ENCODE data around the gene UQCRHL.

The UQCRHL gene

GRCh38 chr1:15775706-15776105 lies 31.7 kb downstream of the UQCRHL start:
- H3K4me1 ChIP-seq (ENCODE audit: control extremely low read depth in 1 of 4, control insufficient read depth in 4 of 4, insufficient read depth in 4 of 4, low read length in 3 of 4): no peaks in the 10 kb centered on the region
- peaks cover 0 to 3% (median 0%) of the 10 kb centered on the region in 5 experiments for H3K27me3 ChIP-seq (replicated peaks in 2 of 5; ENCODE audit: control insufficient read depth in 4 of 5, insufficient read depth in 5 of 5, low read length in 4 of 5)
- DNase-seq: no peak
- H3K36me3 ChIP-seq (ENCODE audit: control insufficient read depth in 4 of 4, insufficient read depth in 4 of 4, low read length in 3 of 4): no peaks in the 10 kb centered on the region
- CTCF ChIA-PET: interaction anchor here (0.9 kb wide), 1 partner anchor 19 kb away, joined by 3 read pairs; no protein-coding TSS in a partner anchor
- H3K9me3 ChIP-seq (ENCODE audit: control extremely low read depth in 1 of 5, control insufficient read depth in 4 of 5, insufficient read depth in 2 of 5, low read depth in 1 of 5, low read length in 4 of 5): no peaks in the 10 kb centered on the region
- 100% methylated on average over 1 of the region's 2 CpGs for WGBS (ENCODE audit: insufficient coverage)
- H3K27ac ChIP-seq (ENCODE audit: insufficient read depth in 1 of 2, low read depth in 1 of 2, low read length in 2 of 2, poor library complexity in 1 of 2, severe bottlenecking in 2 of 2): no peak overlapping the region
- no peak overlapping the region for H3K4me3 ChIP-seq (ENCODE audit: control insufficient read depth in 1 of 7, extremely low read depth in 1 of 7, insufficient read depth in 4 of 7, low read depth in 2 of 7, low read length in 6 of 7)
- POLR2A ChIA-PET: no interaction called here

- CTCF ChIA-PET: interaction anchor here (1.0 kb wide), 1 partner anchor 9 kb away, joined by 3 read pairs; no protein-coding TSS in a partner anchor
- Histone ChIP-seq H3K27ac (ENCODE audit: insufficient read depth in 1 of 2, low read depth in 1 of 2, low read length in 2 of 2, poor library complexity in 1 of 2, severe bottlenecking in 2 of 2) (no peak overlapping the region), H3K9me3 (ENCODE audit: control extremely low read depth in 1 of 5, control insufficient read depth in 4 of 5, insufficient read depth in 2 of 5, low read depth in 1 of 5, low read length in 4 of 5) (no peaks in the 10 kb centered on the region), H3K4me3 (ENCODE audit: control insufficient read depth in 1 of 7, extremely low read depth in 1 of 7, insufficient read depth in 4 of 7, low read depth in 2 of 7, low read length in 6 of 7) (no peak overlapping the region), H3K27me3 (replicated peaks in 2 of 5; ENCODE audit: control insufficient read depth in 4 of 5, insufficient read depth in 5 of 5, low read length in 4 of 5) (peaks cover 0 to 3% (median 0%) of the 10 kb centered on the region in 5 experiments), H3K4me1 (ENCODE audit: control extremely low read depth in 1 of 4, control insufficient read depth in 4 of 4, insufficient read depth in 4 of 4, low read length in 3 of 4) (no peaks in the 10 kb centered on the region), H3K36me3 (ENCODE audit: control insufficient read depth in 4 of 4, insufficient read depth in 4 of 4, low read length in 3 of 4) (no peaks in the 10 kb centered on the region)
- WGBS (ENCODE audit: insufficient coverage): 87% methylated on average over 6 of the region's 6 CpGs
- no peak for DNase-seq
- POLR2A ChIA-PET: no interaction called here
Measured at GRCh38 chr1:15771836-15772515, 35.5 kb downstream of the UQCRHL start.

- ChIA-PET CTCF (no interaction called here), POLR2A (no interaction called here)
- H3K4me3 ChIP-seq (ENCODE audit: control insufficient read depth in 1 of 7, extremely low read depth in 1 of 7, insufficient read depth in 4 of 7, low read depth in 2 of 7, low read length in 6 of 7): no peak overlapping the region
- no peaks in the 10 kb centered on the region for H3K36me3 ChIP-seq (ENCODE audit: control insufficient read depth in 4 of 4, insufficient read depth in 4 of 4, low read length in 3 of 4)
- H3K4me1 ChIP-seq (ENCODE audit: control extremely low read depth in 1 of 4, control insufficient read depth in 4 of 4, insufficient read depth in 4 of 4, low read length in 3 of 4): no peaks in the 10 kb centered on the region
- H3K9me3 ChIP-seq (ENCODE audit: control extremely low read depth in 1 of 5, control insufficient read depth in 4 of 5, insufficient read depth in 2 of 5, low read depth in 1 of 5, low read length in 4 of 5): no peaks in the 10 kb centered on the region
- DNase-seq: no peak
- H3K27me3 ChIP-seq (replicated peaks in 2 of 5; ENCODE audit: control insufficient read depth in 4 of 5, insufficient read depth in 5 of 5, low read length in 4 of 5): peaks cover 0 to 3% (median 0%) of the 10 kb centered on the region in 5 experiments
- 96% methylated on average over 14 of the region's 14 CpGs for whole genome bisulfite sequencing (ENCODE audit: insufficient coverage)
- H3K27ac ChIP-seq (ENCODE audit: insufficient read depth in 1 of 2, low read depth in 1 of 2, low read length in 2 of 2, poor library complexity in 1 of 2, severe bottlenecking in 2 of 2): no peak overlapping the region
Measured at GRCh38 chr1:15770313-15770962, 37.0 kb downstream of the UQCRHL start.

- no peak overlapping the region for H3K4me3 ChIP-seq (ENCODE audit: control insufficient read depth in 1 of 7, extremely low read depth in 1 of 7, insufficient read depth in 4 of 7, low read depth in 2 of 7, low read length in 6 of 7)
- H3K27ac ChIP-seq (ENCODE audit: insufficient read depth in 1 of 2, low read depth in 1 of 2, low read length in 2 of 2, poor library complexity in 1 of 2, severe bottlenecking in 2 of 2): no peak overlapping the region
- POLR2A ChIA-PET: no interaction called here
- CTCF ChIA-PET: no interaction called here
- no peaks in the 10 kb centered on the region for H3K9me3 ChIP-seq (ENCODE audit: control extremely low read depth in 1 of 5, control insufficient read depth in 4 of 5, insufficient read depth in 2 of 5, low read depth in 1 of 5, low read length in 4 of 5)
- WGBS (ENCODE audit: insufficient coverage): 100% methylated on average over 6 of the region's 7 CpGs
- H3K27me3 ChIP-seq (replicated peaks in 2 of 5; ENCODE audit: control insufficient read depth in 4 of 5, insufficient read depth in 5 of 5, low read length in 4 of 5): peaks cover 0 to 7% (median 0%) of the 10 kb centered on the region in 5 experiments
- no peaks in the 10 kb centered on the region for H3K36me3 ChIP-seq (ENCODE audit: control insufficient read depth in 4 of 4, insufficient read depth in 4 of 4, low read length in 3 of 4)
- DNase-seq: no peak
- no peaks in the 10 kb centered on the region for H3K4me1 ChIP-seq (ENCODE audit: control extremely low read depth in 1 of 4, control insufficient read depth in 4 of 4, insufficient read depth in 4 of 4, low read length in 3 of 4)
Measured at GRCh38 chr1:15768388-15768787, 39.1 kb downstream of the UQCRHL start.

GRCh38 chr1:15767941-15768340 lies 39.5 kb downstream of the UQCRHL start:
- ChIA-PET CTCF (no interaction called here), POLR2A (no interaction called here)
- no peak overlapping the region for H3K27ac ChIP-seq (ENCODE audit: insufficient read depth in 1 of 2, low read depth in 1 of 2, low read length in 2 of 2, poor library complexity in 1 of 2, severe bottlenecking in 2 of 2)
- peaks cover 0 to 7% (median 0%) of the 10 kb centered on the region in 5 experiments for H3K27me3 ChIP-seq (replicated peaks in 2 of 5; ENCODE audit: control insufficient read depth in 4 of 5, insufficient read depth in 5 of 5, low read length in 4 of 5)
- 100% methylated on average over 5 of the region's 5 CpGs for WGBS (ENCODE audit: insufficient coverage)
- H3K36me3 ChIP-seq (ENCODE audit: control insufficient read depth in 4 of 4, insufficient read depth in 4 of 4, low read length in 3 of 4): no peaks in the 10 kb centered on the region
- no peaks in the 10 kb centered on the region for H3K9me3 ChIP-seq (ENCODE audit: control extremely low read depth in 1 of 5, control insufficient read depth in 4 of 5, insufficient read depth in 2 of 5, low read depth in 1 of 5, low read length in 4 of 5)
- H3K4me1 ChIP-seq (ENCODE audit: control extremely low read depth in 1 of 4, control insufficient read depth in 4 of 4, insufficient read depth in 4 of 4, low read length in 3 of 4): no peaks in the 10 kb centered on the region
- no peak for DNase-seq
- H3K4me3 ChIP-seq (ENCODE audit: control insufficient read depth in 1 of 7, extremely low read depth in 1 of 7, insufficient read depth in 4 of 7, low read depth in 2 of 7, low read length in 6 of 7): no peak overlapping the region

- no peaks in the 10 kb centered on the region for H3K4me1 ChIP-seq (ENCODE audit: control extremely low read depth in 1 of 4, control insufficient read depth in 4 of 4, insufficient read depth in 4 of 4, low read length in 3 of 4)
- H3K27ac ChIP-seq (ENCODE audit: insufficient read depth in 1 of 2, low read depth in 1 of 2, low read length in 2 of 2, poor library complexity in 1 of 2, severe bottlenecking in 2 of 2): no peak overlapping the region
- ChIA-PET POLR2A (no interaction called here), CTCF (interaction anchor here (0.6 kb wide), 1 partner anchor 218 kb away, joined by 3 read pairs; no protein-coding TSS in a partner anchor)
- no peaks in the 10 kb centered on the region for H3K36me3 ChIP-seq (ENCODE audit: control insufficient read depth in 4 of 4, insufficient read depth in 4 of 4, low read length in 3 of 4)
- no peaks in the 10 kb centered on the region for H3K9me3 ChIP-seq (ENCODE audit: control extremely low read depth in 1 of 5, control insufficient read depth in 4 of 5, insufficient read depth in 2 of 5, low read depth in 1 of 5, low read length in 4 of 5)
- DNase-seq: no peak
- peaks cover 0 to 25% (median 10%) of the 10 kb centered on the region in 5 experiments for H3K27me3 ChIP-seq (replicated peaks in 2 of 5; ENCODE audit: control insufficient read depth in 4 of 5, insufficient read depth in 5 of 5, low read length in 4 of 5)
- WGBS (ENCODE audit: insufficient coverage): 93% methylated on average over 20 of the region's 20 CpGs
- H3K4me3 ChIP-seq (ENCODE audit: control insufficient read depth in 1 of 7, extremely low read depth in 1 of 7, insufficient read depth in 4 of 7, low read depth in 2 of 7, low read length in 6 of 7): no peak overlapping the region
Measured at GRCh38 chr1:15765495-15766194, 41.8 kb downstream of the UQCRHL start.

GRCh38 chr1:15764890-15765289 lies 42.6 kb downstream of the UQCRHL start:
- Histone ChIP-seq H3K4me3 (ENCODE audit: control insufficient read depth in 1 of 7, extremely low read depth in 1 of 7, insufficient read depth in 4 of 7, low read depth in 2 of 7, low read length in 6 of 7) (no peak overlapping the region), H3K4me1 (ENCODE audit: control extremely low read depth in 1 of 4, control insufficient read depth in 4 of 4, insufficient read depth in 4 of 4, low read length in 3 of 4) (no peaks in the 10 kb centered on the region), H3K27me3 (replicated peaks in 2 of 5; ENCODE audit: control insufficient read depth in 4 of 5, insufficient read depth in 5 of 5, low read length in 4 of 5) (peaks cover 0 to 33% (median 13%) of the 10 kb centered on the region in 5 experiments), H3K9me3 (ENCODE audit: control extremely low read depth in 1 of 5, control insufficient read depth in 4 of 5, insufficient read depth in 2 of 5, low read depth in 1 of 5, low read length in 4 of 5) (no peaks in the 10 kb centered on the region), H3K27ac (ENCODE audit: insufficient read depth in 1 of 2, low read depth in 1 of 2, low read length in 2 of 2, poor library complexity in 1 of 2, severe bottlenecking in 2 of 2) (no peak overlapping the region), H3K36me3 (ENCODE audit: control insufficient read depth in 4 of 4, insufficient read depth in 4 of 4, low read length in 3 of 4) (no peaks in the 10 kb centered on the region)
- ChIA-PET POLR2A (no interaction called here), CTCF (no interaction called here)
- DNase-seq: no peak
- WGBS (ENCODE audit: insufficient coverage): 90% methylated on average over 12 of the region's 15 CpGs

Data from common myeloid progenitor, CD34-positive (primary cell).